Endothelial cell of umbilical vein (primary cell): Measurements from ENCODE around the gene CEACAM6. TPM values are rescaled to one million over a fixed set of nuclear protein-coding genes. Genes with fewer than 3 reads are reported as not detected.

Source experiments
- BruUV-seq: library from RNA; stranded (reverse); fragments of 400-500 nt; replicated peaks from 2 replicates; lab custom pipeline; 2021; lab: Mats Ljungman, UMichigan
- CTCF ChIA-PET: fragments of 300-600, 350-600 bp; sonication (Branson Sonifier 250); formaldehyde crosslinking; loops from one replicate; lab custom pipeline; 2021; ENCODE audit warnings: antibody characterized with exemption, inconsistent platforms; lab: Charles Lee
- POLR2A ChIA-PET: fragments of 300-600, 350-600 bp; sonication (Branson Sonifier 250); formaldehyde crosslinking; loops from one replicate; lab custom pipeline; 2021; ENCODE audit warnings: antibody characterized with exemption, inconsistent platforms; lab: Charles Lee
- DNase-seq: peaks from one replicate; pipeline ENCODE4 v3.0.0-alpha.2; 2011; ENCODE audit warnings: low read depth, low spot score
- FAIRE-seq: peaks from 2 replicates; lab custom pipeline; 2011; peaks lifted over from hg19 to GRCh38; lab: Jason Lieb, UNC
- H2AFZ ChIP-seq: 2 replicates; pipeline ENCODE4 v1.6.0; 2012; ENCODE audit warnings: low read depth, low read length, control low read depth, inconsistent platforms
- H3K27ac ChIP-seq: 2 replicates; pipeline ENCODE4 v1.5.1; 2011; ENCODE audit warnings: low read depth, mild to moderate bottlenecking, control low read depth, low read length, moderate library complexity; ENCODE audit not compliant: insufficient read depth
- H3K27me3 ChIP-seq, 2 experiments: 2 replicates each; pipeline versions ENCODE4 v1.6.0 to v1.6.1; 2011; ENCODE audit warnings: low read length in 2 of 2, mixed read lengths in 1 of 2; ENCODE audit not compliant: control insufficient read depth in 2 of 2, insufficient read depth in 2 of 2
- H3K36me3 ChIP-seq, 2 experiments: 2 replicates in 1 of 2; 3 replicates in 1 of 2; pipeline ENCODE4 v1.5.1; 2011; ENCODE audit warnings: low read length in 2 of 2, mild to moderate bottlenecking in 1 of 2, moderate library complexity in 1 of 2; ENCODE audit not compliant: control insufficient read depth in 2 of 2, insufficient read depth in 2 of 2; ENCODE audit errors: extremely low read depth in 1 of 2
- H3K4me1 ChIP-seq: 3 replicates; pipeline ENCODE4 v1.5.1; 2011; ENCODE audit warnings: mild to moderate bottlenecking, low read length; ENCODE audit not compliant: control insufficient read depth, insufficient read depth; ENCODE audit errors: extremely low read depth
- H3K4me2 ChIP-seq: 2 replicates; pipeline ENCODE4 v1.6.1; 2011; ENCODE audit warnings: low read length, control low read depth, mixed read lengths; ENCODE audit not compliant: insufficient read depth
- H3K4me3 ChIP-seq, 3 experiments: fragments of 200-600 bp in 1 of 3; sonication (generic), shearing (Covaris generic) in 1 of 3; replicated peaks in 1 of 3; 2 replicates each; pipeline ENCODE4 v1.5.1; 2011 to 2016; ENCODE audit warnings: control low read depth in 3 of 3, low read length in 3 of 3, mild to moderate bottlenecking in 2 of 3, inconsistent platforms in 1 of 3, low read depth in 1 of 3, moderate library complexity in 1 of 3; ENCODE audit not compliant: insufficient read depth in 1 of 3
- H3K79me2 ChIP-seq: 2 replicates; pipeline ENCODE4 v1.6.0; 2012; ENCODE audit warnings: low read length, inconsistent platforms; ENCODE audit not compliant: control insufficient read depth, insufficient read depth
- H3K9ac ChIP-seq: replicated peaks from 2 replicates; pipeline ENCODE3; 2011; ENCODE audit warnings: low read length, control low read depth; ENCODE audit not compliant: insufficient read depth; ENCODE audit errors: extremely low read depth
- H3K9me1 ChIP-seq: replicated peaks from 3 replicates; pipeline ENCODE4 v1.6.0; 2011; ENCODE audit warnings: mild to moderate bottlenecking, low read length; ENCODE audit not compliant: control insufficient read depth, insufficient read depth; ENCODE audit errors: extremely low read depth
- H3K9me3 ChIP-seq: replicated peaks from 2 replicates; pipeline ENCODE4 v1.5.1; 2012; ENCODE audit warnings: low read length, inconsistent platforms; ENCODE audit not compliant: control insufficient read depth, insufficient read depth
- H4K20me1 ChIP-seq: replicated peaks from 2 replicates; pipeline ENCODE3; 2011; ENCODE audit warnings: mild to moderate bottlenecking, low read length; ENCODE audit not compliant: control insufficient read depth, insufficient read depth; ENCODE audit errors: extremely low read depth
- EZH2 ChIP-seq: IDR thresholded peaks from 2 replicates; pipeline ENCODE4 v1.6.1; 2012; ENCODE audit warnings: borderline replicate concordance, low read depth, mild to moderate bottlenecking, moderate library complexity, low read length, inconsistent platforms; ENCODE audit not compliant: severe bottlenecking
- FOS ChIP-seq: IDR thresholded peaks from 2 replicates; pipeline ENCODE4 v1.6.1; 2011; ENCODE audit warnings: mild to moderate bottlenecking, low read length, moderate library complexity, borderline replicate concordance; ENCODE audit not compliant: insufficient read depth
- GATA2 ChIP-seq: IDR thresholded peaks from 2 replicates; pipeline ENCODE4 v1.7.0; 2011; ENCODE audit warnings: low read depth, mild to moderate bottlenecking, moderate library complexity, mixed read lengths, low read length; ENCODE audit not compliant: insufficient read length, insufficient read depth
- JUN ChIP-seq: IDR thresholded peaks from 2 replicates; pipeline ENCODE4 v1.6.1; 2011; ENCODE audit warnings: borderline replicate concordance, low read depth; ENCODE audit not compliant: insufficient read length, insufficient read depth
- MYC ChIP-seq: IDR thresholded peaks from one replicate; pipeline ENCODE4 v1.6.1; 2011; ENCODE audit warnings: mild to moderate bottlenecking, low read depth, low read length
- POLR2A ChIP-seq: IDR thresholded peaks from 2 replicates; pipeline ENCODE4 v1.6.1; 2012; ENCODE audit warnings: low read depth, mild to moderate bottlenecking, control low read depth, low read length
- POLR2AphosphoS5 ChIP-seq: IDR thresholded peaks from 2 replicates; pipeline ENCODE4 v1.6.1; 2012; ENCODE audit warnings: low read depth, mild to moderate bottlenecking, control low read depth, low read length, moderate library complexity; ENCODE audit not compliant: insufficient read depth
- dilution Hi-C: fragments of 300-500 bp; cut with MboI; formaldehyde crosslinking; loops from one replicate; pipeline ENCODE4 v1.15.0; 2019; ENCODE audit warnings: low sequenced_read_pairs; ENCODE audit not compliant: extremely low pct_ligation_motif_present
- intact Hi-C: fragments of 100-400 bp; cut with micrococcal nuclease; formaldehyde crosslinking; loops from one replicate; pipeline ENCODE4 v1.10.0; 2022
- polyA plus RNA-seq, 4 experiments: library from polyadenylated mRNA; depleted of rRNA in 3 of 4; stranded (reverse) in 3 of 4; unstranded in 1 of 4; fragments of >200 nt; gene quantifications; 2 replicates each; pipeline versions ENCODE4 v1.2.1 to v1.2.3, GENCODE V29; 2011 to 2012; ENCODE audit warnings: missing spikeins in 1 of 4
- total RNA-seq: library from RNA; stranded (reverse); gene quantifications from 2 replicates; pipeline ENCODE4 v1.2.3, GENCODE V29; 2021
- TF ChIP-seq, protein P1 (sequence below), 2 donors: IDR thresholded peaks; 1 replicate in 1 of 2; 2 replicates in 1 of 2; pipeline ENCODE4 v1.5.1; 2011; ENCODE audit warnings: low read length in 2 of 2, mild to moderate bottlenecking in 2 of 2, moderate library complexity in 2 of 2, control low read depth in 1 of 2, inconsistent platforms in 1 of 2, low read depth in 1 of 2; ENCODE audit not compliant: insufficient read depth in 1 of 2; ENCODE audit errors: extremely low read depth in 1 of 2
- TF ChIP-seq, protein P2 (sequence below): IDR thresholded peaks from 2 replicates; pipeline ENCODE4 v1.6.1; 2011; ENCODE audit not compliant: insufficient read depth, insufficient read length

Gene CEACAM6
- total and polyA plus RNA-seq, 2 donors (not counting 3 experiments of a cell fraction or from before 2014, with no cell fraction given): not detected

DNA sequence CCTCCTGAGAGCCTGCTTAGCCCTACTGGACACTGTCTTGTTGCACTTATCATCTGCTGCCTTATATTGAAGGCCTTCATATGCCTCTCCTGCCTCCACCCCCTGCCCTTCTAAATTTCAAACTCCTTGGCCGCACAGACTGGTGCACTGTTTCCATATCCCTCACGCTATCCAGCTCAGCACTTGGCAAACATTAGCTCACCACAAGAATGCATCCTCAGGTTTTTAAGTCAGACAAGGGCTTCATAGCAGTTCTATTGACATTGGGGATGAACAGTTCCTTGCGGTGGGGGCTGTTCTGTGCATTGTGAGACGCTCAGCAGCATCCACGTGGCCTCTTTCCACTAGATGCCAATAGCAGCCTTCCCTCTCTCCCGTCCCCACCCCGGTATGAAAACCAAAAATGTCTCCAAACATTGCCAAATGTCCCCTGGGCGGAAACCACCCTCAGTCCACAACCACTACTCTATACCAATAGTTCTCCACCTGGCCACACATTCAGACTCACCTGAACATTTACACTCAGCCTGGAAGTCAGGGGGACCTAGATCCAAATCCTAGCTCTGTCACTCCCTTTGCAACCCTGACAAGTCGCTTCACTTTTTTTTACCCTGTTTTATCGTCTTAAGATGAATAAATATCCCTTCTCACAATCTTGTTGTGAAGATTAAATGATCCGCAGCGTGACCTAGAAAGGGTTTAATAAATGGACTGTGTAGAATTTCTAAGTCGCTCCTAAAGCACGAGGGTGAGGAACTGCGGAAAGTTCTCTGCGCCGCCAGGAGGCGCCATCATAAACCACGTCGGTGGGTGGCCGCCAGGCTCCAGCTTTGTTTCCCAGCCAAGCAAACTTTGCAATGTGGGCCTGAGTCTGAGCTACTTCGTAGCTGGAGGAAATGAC, 37.4 kb downstream of the CEACAM6 start:
- Histone ChIP-seq H3K9ac (no peak overlapping the region), H3K4me3 (no peak overlapping the region), H3K9me3 (no peaks in the 10 kb centered on the region), H4K20me1 (no peaks in the 10 kb centered on the region), H3K27me3 (peaks cover 0 to 4% of the 10 kb centered on the region in 2 experiments), H3K4me2 (no peak overlapping the region), H3K27ac (no peak overlapping the region), H3K79me2 (no peaks in the 10 kb centered on the region), H3K4me1 (no peaks in the 10 kb centered on the region), H3K9me1 (no peaks in the 10 kb centered on the region), H3K36me3 (no peaks in the 10 kb centered on the region), H2AFZ (no peak overlapping the region)
- intact Hi-C loops: loop anchor here (1.0 to 5.0 kb wide), 3 partner anchors 29 to 159 kb away; no protein-coding TSS in a partner anchor
- DNase-seq (peak; percentile 46), FAIRE-seq (peak; percentile 63)
- ChIA-PET CTCF (interaction anchor here (0.6 to 6.1 kb wide), 30 partner anchors 9 to 1619 kb away, joined by 3 to 160 read pairs (median 4); partner anchors contain the start of gene RPS19), POLR2A (no interaction called here)
- dilution Hi-C loops: no loop called here
- BruUV-seq: no TSS peak
- TF ChIP-seq, protein P1, sequence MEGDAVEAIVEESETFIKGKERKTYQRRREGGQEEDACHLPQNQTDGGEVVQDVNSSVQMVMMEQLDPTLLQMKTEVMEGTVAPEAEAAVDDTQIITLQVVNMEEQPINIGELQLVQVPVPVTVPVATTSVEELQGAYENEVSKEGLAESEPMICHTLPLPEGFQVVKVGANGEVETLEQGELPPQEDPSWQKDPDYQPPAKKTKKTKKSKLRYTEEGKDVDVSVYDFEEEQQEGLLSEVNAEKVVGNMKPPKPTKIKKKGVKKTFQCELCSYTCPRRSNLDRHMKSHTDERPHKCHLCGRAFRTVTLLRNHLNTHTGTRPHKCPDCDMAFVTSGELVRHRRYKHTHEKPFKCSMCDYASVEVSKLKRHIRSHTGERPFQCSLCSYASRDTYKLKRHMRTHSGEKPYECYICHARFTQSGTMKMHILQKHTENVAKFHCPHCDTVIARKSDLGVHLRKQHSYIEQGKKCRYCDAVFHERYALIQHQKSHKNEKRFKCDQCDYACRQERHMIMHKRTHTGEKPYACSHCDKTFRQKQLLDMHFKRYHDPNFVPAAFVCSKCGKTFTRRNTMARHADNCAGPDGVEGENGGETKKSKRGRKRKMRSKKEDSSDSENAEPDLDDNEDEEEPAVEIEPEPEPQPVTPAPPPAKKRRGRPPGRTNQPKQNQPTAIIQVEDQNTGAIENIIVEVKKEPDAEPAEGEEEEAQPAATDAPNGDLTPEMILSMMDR (IDR thresholded peaks at IDR 0.05; ENCODE audit: extremely low read depth in 1 of 2, insufficient read depth in 1 of 2, low read depth in 1 of 2, low read length in 2 of 2): peak; percentile 78 to 83
- no peak for TF ChIP-seq GATA2

DNA sequence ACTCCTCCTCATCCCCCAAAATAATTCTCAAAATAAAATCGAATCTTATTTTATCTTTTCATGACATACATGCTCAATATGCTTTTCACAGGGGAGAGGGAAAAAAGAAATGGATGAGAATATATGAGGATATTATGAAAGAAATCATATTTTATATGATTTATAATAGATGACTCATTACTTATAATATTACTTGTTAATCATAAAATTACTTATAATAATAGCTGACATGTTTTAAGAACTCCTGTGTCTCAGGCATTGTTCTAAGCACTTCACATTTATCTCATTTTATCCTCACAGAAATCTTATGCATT, 38.0 kb downstream of the CEACAM6 start:
- BruUV-seq: no TSS peak
- Histone ChIP-seq H3K36me3 (no peaks in the 10 kb centered on the region), H3K9me1 (no peaks in the 10 kb centered on the region), H3K4me1 (no peaks in the 10 kb centered on the region), H4K20me1 (no peaks in the 10 kb centered on the region), H3K9ac (no peak overlapping the region), H3K79me2 (no peaks in the 10 kb centered on the region), H3K27me3 (peaks cover 0 to 4% of the 10 kb centered on the region in 2 experiments), H2AFZ (no peak overlapping the region), H3K4me3 (no peak overlapping the region), H3K9me3 (no peaks in the 10 kb centered on the region), H3K27ac (no peak overlapping the region), H3K4me2 (no peak overlapping the region)
- intact Hi-C loops (loop anchor here (1.0 to 5.0 kb wide), 3 partner anchors 28 to 158 kb away; no protein-coding TSS in a partner anchor), dilution Hi-C loops (no loop called here)
- ChIA-PET CTCF (interaction anchor here (0.6 to 6.1 kb wide), 25 partner anchors 10 to 1620 kb away, joined by 3 to 160 read pairs (median 6); partner anchors contain the start of gene RPS19), POLR2A (no interaction called here)
- TF ChIP-seq, protein P1 (IDR thresholded peaks at IDR 0.05; ENCODE audit: extremely low read depth in 1 of 2, insufficient read depth in 1 of 2, low read depth in 1 of 2, low read length in 2 of 2): no peak
- TF ChIP-seq JUN (no peak), GATA2 (no peak), EZH2 (no peak), MYC (no peak), POLR2A (no peak), POLR2AphosphoS5 (no peak), FOS (no peak)
- TF ChIP-seq, protein P2, sequence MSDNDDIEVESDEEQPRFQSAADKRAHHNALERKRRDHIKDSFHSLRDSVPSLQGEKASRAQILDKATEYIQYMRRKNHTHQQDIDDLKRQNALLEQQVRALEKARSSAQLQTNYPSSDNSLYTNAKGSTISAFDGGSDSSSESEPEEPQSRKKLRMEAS: no peak
- FAIRE-seq: no peak
- no peak for DNase-seq
